HCEC 1CT (cell line): ENCODE measurements around the gene TPH2.

Source experiments
- DNase-seq: peaks from one replicate; pipeline ENCODE4 v3.0.0-alpha.2; 2017

Gene TPH2

DNA sequence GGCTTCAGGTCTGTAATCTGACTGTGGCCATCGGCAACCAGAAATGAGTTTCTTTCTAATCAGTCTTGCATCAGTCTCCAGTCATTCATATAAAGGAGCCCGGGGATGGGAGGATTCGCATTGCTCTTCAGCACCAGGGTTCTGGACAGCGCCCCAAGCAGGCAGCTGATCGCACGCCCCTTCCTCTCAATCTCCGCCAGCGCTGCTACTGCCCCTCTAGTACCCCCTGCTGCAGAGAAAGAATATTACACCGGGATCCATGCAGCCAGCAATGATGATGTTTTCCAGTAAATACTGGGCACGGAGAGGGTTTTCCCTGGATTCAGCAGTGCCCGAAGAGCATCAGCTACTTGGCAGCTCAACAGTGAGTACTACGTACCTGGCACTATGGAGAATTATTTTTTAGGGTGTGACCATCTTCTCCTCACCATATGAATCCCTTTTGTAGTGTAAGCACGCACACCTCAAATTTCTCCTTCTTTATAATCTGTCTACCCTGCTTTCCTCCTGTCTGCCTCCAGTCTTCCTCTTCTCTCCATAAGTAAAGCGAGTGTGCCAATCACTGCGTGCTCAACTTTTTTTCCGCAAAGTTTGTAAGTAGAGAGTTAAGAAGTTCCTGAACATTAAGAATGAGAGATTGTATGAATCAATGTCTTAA, at the start of gene TPH2:
Gene TPH2, plus strand, starts transcription at position 118 of the 658 bp plus-strand sequence. Its CDS starts 142 bp downstream, at position 260.
- DNase-seq, result peak; percentile 50

DNA sequence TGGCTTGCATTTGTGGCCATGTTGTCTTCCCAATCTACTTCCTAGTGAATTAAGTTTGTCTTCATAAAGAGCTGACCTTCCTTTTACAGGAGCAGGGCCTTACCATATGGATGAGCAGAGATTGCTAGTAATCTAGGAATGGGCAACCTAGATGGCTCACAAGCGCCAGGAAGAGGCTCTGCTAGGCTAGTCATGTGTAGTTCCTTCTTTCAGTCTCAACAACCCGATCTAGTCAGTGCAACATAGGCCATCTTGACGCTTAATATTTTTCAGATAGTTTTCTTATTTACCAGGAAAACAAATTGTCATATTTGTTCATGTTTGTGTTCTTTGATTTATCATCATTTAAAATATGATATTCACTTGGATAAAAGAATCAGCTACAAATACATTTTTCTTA, 48.2 kb upstream of the TPH2 start:
- DNase-seq, result no peak

DNA sequence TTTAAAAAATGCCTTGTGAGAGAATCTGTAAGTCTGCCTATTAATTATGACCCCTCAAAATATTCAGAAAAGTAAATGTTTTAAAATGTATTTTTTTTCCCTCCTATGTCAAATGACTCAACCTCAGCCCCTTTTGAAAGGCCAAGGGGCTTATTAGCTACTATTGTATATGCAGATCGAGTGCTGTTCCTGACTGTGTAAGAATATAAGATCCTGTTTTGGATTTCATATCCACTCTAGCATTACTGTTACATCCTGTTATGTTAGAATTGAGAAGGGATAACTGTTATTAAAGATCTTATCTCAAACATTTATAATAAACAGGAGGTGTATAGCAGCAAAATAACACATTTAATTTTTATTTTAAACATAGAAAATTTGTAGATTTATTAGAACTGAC, 46.6 kb upstream of the TPH2 start:
- DNase-seq, result no peak

DNA sequence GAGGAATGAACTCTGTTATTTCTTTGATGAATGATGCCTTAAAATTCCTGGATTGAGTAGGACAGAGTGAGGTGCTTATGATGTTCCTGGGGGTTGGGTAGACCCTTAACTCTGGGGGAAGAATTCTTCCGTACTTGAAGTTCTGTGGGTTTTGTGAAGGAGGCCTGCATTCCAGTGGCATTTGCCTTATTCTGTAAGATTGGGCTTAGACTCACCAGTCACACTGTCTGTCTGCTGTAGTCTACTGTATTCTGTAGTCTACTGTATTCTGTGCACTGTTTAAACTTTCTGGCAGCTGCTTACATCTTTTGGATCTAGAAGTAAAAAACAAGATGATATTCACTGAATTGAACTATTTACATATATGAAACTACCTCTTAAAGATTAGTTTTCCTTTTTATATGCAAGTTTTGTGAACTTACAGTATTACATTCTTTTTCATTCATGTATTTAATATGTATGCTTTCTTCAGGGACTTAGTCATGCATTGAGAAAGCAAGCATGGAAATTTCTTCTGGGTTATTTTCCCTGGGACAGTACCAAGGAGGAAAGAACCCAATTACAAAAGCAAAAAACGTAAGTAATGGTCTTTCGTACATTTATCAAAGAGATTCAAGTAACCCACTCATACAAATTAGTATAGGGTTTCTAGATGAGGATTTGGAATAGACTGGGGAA, 42.3 kb upstream of the TPH2 start:
- DNase-seq, result no peak

DNA sequence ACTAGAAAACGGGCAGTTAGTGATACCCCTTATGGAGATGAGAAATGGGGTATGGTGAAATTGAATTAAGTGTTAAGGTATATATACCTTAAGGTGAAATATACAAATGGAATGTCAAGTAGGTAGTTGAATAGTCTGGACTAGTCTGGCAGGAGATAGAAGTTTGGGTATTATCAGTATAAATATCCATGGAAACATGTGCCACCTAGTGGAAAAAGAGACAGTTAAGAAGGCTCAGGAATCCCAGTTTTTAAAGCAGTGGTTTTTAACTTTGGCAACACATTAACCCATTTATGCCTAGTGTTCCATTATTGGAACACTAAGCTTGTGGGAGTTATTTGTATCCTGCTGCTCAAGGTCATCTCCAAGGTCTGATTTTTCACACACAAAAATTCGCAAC, 38.6 kb upstream of the TPH2 start:
- peak; percentile 55 for DNase-seq

- DNase-seq, result no peak
These were observed 34.0 kb upstream of the TPH2 start for GRCh38 chr12:71904629-71905028.

GRCh38 chr12:71935594-71935993, 3.1 kb upstream of the TPH2 start:
- peak; percentile 25 for DNase-seq

GRCh38 chr12:71940068-71940467, 1.4 kb downstream of the TPH2 start:
- no peak for DNase-seq

- DNase-seq, result no peak
These were observed 2.5 kb downstream of the TPH2 start for GRCh38 chr12:71941174-71941573.

DNA sequence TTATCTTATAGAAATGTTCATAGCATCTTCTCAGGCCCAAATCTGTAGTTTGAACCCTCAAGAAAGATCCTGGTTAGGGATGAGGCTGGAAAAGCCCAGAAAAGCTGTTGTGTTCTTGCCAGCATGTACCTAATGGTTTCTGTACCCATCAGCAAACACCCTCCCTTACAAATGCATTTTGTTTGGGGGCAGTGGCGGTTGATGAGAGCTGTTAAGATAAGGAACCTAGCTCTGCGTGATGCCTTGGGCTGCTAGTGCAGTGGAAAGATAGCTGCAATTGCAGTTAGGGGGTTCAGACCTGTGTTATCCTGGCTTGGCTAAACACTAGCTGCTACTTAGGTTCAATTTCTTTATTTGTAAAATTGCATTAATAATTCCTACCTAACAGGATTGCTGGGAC, 3.6 kb downstream of the TPH2 start:
- no peak for DNase-seq

DNA sequence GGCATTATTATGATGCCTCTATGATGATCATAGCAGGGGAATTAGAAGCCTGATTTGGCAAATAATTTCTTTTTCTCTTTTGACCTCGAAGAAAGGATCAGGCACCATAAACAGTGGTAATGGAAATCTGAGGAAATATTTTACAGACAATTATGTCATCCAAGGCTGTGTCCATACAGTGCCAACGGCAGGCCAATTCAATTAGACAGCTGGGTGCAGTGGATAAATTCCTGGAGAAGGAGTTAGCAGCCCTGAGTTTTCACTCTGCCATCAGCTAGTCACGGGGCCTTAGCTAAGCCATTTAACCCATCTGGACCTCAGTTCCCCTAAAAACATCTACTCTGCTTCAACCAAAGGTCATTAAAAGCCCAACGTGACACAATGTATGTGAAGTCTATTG, 4.1 kb downstream of the TPH2 start:
- DNase-seq, result no peak

DNA sequence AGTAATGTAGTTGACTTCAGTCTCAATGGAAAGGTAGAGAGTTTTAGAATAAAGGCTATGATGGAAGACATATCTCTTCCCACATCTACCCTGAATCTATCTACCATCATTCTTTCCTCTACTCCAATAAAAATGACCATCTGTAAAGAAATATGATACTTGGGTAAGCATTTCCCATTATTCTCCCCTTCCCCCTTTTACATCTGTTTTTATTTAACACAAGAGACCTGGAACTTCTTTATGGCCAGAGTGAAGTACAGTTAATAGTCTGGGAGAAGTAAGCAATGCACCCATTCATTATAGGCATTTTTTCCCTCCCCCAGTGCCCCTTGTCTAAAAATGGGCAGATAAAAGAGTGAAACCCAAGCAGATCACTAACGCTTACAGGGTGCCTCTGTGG, 6.5 kb downstream of the TPH2 start:
- no peak for DNase-seq

- DNase-seq, result no peak
These were observed 7.2 kb downstream of the TPH2 start for GRCh38 chr12:71945883-71946282.

DNA sequence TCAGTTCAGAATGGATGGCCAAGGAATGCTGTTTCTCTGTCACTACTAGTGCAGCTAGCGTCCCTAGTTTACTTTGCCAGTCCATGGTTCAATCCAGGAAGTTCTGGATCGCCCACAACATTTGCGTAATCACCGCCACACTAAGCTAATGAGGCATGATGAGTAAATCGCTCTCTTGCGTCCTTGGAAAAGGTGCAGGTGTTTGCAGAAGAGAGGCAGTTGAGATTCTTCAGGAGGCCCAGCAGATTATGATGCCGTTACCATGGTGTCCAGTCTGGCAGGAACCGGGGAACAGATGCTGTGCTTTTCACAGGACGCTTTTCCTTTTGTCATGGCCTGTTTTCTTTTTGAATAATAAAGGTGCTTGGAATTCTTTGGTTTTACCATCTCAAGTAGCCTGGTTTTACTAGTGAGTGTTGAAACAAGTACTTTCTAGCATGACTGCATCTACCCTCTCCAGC, 9.0 kb downstream of the TPH2 start:
- peak; percentile 39 for DNase-seq

DNA sequence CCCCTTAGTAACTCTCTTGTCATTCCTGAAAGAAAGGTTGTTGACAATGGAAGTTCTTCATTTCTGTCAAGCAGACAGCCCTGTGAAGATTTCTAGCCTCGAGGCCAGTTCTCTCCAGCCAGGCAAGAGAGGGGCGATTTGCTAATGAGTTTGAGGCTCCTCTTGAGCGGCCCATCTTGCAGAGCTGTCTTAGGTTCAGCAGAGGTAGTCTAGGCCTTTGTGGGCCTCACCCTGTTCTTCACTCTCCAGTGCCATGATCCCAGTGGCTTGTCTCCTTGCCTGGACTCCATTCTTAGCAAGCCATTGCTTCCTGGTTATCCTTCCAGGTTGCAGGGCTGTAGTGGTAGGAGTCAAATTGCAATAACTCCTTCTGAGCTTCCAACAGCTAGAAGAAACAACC, 9.7 kb downstream of the TPH2 start:
- DNase-seq, result no peak

DNA sequence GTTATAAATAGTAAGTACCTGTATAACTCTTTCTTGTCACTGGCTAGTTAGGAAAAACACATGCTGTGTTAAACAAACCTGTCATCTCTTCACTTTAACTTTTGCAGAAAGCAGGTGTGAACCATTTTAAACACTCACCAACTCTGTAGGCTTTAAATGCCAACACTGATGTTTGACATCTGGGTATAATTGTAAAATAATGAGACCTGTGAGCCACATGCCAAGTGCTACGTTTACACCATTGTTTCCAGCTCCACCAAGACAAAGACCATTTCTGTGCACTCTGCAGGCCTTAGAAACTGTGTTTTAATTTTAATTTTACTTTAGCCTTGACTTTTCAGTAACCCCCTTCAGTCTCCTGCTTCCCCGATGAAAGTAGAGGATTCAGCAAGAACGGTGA, 11.0 kb downstream of the TPH2 start:
- DNase-seq, result no peak

- no peak for DNase-seq
These were observed 11.8 kb downstream of the TPH2 start for GRCh38 chr12:71950404-71950803.

GRCh38 chr12:71950819-71951218, 12.2 kb downstream of the TPH2 start:
- no peak for DNase-seq

DNA sequence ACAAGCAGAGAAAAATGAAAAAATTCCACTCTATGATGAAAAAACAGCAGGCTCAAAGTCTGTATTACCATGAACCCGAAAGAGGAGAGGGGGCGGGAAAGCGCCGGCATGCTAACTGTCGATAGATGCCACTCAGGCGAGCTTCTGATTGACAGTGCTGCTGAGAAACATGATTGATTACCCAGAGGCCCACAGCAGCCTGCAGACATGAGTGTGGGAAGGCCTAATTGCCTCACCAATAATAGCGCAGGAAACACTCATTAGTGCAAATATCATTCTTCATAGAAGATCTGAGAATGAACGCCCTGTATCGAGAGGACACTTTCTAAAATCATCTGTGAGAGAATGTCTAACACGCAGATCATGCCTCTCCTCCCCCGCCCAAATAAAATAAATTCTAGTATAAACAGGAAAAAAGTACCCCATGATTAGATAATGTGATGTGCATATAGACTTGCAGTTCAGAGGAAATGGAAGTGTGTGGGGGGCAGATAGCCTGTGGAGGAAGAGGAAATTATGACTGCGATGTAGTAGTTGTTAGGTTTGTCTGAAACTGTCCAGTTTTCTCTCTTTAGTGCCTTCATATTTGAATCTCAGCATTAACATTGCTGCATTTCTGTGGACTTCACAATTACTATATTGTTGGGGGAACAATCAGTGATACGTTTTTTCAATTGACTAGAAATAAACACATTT, 15.6 kb downstream of the TPH2 start:
- no peak for DNase-seq

DNA sequence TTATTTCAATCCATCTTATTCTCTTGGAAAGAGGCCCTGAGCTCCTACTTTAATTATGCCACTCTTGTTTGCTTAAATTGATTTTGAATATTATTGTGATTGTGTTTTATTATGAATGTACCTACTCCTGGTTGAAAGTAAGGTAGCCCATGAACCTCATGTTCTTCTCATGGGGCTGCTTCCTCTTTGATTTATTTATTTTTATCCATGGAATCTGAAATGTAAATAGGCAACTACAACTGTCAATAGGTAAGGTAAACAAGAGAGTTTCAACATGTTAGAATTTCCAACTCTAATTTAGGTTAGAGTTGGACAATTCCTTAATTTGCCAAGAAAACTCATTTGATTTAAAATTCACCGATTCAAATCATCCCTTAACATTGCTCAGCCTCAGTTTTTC, 16.2 kb downstream of the TPH2 start:
- no peak for DNase-seq

- peak; percentile 14 for DNase-seq
These were observed 17.3 kb downstream of the TPH2 start for GRCh38 chr12:71955970-71956369.

DNA sequence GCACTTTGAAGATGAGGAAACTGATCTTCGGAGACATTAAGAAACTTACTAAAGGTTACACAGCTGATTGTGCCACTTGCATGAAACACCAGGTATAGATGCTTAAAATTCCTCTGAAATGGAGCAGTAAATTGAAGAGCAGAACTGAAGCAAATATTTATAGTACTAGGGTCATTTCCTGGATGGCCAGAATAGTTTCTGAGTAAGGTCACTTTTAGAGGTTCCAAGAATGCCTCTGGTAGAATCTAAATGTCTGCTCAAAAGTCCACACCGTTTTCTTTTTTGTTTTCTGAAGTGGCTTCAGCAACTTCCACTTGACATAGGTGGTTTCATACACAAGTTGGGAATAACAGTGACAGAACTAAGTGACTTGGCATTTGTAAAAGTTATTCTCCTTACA, 19.4 kb downstream of the TPH2 start:
- peak; percentile 15 for DNase-seq

- DNase-seq, result peak; percentile 4
These were observed 19.8 kb downstream of the TPH2 start for GRCh38 chr12:71958457-71958856.

DNA sequence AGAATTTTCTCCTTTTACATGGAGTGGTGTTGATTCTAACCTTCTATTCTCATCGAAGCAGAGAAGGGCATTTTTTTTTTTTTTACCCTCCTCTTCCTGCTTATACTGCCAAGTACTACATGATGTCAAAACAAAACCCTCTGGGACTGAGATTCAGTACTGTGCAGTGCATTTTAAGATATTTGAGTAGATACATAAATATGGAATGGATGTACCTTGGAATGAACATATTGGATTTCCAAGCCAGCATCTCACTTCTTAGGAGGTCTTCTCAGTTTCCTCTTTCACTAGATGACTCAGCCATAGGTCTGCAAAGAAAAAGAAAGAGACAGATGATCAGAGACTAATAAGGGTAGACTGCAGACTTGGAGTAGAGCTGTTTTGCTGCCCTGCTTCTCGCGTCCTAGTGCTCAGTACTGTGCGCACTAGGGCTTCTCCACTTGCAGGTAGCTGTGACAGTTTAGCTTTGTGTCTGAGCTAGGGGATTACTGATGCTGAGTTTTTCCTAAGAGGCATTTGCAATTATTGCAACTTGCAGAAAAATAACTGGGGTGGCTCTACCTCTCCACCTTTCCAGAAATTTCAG, 20.4 kb downstream of the TPH2 start:
- peak; percentile 3 for DNase-seq
